SW 1271 (cell line): ENCODE results near the gene CD93.

Experiments used
- DNase-seq, 2 experiments: peaks; one replicate each; lab custom pipeline; 2025; lab: John Stamatoyannopoulos, UW

CD93 gene, protein sequence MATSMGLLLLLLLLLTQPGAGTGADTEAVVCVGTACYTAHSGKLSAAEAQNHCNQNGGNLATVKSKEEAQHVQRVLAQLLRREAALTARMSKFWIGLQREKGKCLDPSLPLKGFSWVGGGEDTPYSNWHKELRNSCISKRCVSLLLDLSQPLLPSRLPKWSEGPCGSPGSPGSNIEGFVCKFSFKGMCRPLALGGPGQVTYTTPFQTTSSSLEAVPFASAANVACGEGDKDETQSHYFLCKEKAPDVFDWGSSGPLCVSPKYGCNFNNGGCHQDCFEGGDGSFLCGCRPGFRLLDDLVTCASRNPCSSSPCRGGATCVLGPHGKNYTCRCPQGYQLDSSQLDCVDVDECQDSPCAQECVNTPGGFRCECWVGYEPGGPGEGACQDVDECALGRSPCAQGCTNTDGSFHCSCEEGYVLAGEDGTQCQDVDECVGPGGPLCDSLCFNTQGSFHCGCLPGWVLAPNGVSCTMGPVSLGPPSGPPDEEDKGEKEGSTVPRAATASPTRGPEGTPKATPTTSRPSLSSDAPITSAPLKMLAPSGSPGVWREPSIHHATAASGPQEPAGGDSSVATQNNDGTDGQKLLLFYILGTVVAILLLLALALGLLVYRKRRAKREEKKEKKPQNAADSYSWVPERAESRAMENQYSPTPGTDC

DNA sequence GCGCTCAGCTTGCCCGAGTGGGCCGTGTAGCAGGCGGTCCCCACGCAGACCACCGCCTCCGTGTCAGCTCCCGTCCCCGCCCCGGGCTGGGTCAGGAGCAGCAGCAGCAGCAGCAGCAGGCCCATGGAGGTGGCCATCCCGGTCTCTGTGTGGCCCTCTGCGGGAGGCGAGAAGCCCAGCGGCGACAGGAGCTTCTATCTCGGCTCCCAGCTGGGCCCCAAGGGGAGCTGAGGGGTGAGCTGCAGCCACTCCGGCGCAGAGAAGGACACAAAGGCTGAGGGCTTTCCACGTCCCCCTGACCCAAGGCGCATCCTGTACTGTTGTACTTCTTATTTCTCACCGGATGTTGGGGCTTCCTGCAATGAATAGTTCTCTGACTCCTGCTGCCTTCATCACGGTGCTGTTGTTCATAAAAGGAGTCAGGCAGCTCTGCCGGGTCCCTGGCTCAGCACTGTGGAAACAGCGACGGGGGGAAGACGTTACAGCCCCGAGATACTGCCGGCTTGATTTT is at the start of gene CD93:
Gene CD93, minus strand, starts transcription at position 269 of the 511 bp plus-strand sequence. Its CDS starts 132 bp downstream, at position 137.
- no peak for DNase-seq

DNA sequence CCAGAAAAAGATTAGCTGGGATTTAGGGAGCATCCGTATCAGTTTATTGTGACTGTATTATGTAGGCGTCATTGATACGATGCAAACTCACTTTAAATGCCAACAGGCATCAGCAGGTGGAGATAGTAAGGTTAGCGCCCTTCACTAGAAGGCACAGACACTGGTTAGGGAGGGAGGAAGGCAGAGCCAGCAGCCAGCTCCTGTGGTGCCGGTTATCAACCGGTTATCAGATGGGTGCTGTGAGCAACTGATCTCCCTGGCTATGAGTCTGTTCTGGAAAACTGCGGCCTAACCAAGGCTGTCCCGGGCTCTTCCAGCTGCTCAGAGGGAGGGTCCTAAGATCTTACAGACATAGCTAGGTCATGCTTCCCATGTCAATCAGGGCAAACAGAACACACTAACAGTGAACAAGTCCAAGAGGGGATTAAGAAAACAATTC is 47.5 kb upstream of the CD93 start:
- DNase-seq: no peak

DNA sequence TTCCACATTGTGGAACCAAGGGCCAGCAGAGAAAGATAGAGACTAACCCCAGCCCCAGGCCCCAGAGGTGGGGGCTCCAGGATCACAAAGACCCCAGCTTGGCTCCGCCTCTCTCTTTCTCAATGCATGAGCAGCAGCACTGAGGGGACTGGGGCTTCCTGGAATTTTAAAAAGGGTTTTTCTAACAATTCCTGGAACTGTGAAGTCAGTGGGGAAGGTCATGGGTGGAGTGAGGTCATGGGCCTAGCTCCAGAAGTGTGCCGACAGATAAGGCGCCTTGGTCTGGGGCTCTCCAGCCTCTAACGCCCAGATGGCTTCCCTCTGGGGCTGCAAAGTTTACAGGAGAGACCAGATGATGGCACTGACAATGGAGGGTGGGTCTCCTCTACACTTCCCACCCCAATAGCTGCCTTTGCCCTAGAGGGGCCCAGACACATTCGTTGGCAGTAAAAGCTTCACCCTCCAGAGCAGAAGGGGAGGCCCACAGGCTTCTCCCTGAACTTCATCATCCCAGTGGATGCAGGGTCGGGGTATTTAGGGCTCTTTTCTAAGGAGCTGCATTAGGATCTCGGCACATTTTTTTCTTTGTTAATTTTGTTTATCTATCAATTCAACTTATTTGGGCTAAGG is 46.9 kb upstream of the CD93 start:
- DNase-seq: no peak

DNA sequence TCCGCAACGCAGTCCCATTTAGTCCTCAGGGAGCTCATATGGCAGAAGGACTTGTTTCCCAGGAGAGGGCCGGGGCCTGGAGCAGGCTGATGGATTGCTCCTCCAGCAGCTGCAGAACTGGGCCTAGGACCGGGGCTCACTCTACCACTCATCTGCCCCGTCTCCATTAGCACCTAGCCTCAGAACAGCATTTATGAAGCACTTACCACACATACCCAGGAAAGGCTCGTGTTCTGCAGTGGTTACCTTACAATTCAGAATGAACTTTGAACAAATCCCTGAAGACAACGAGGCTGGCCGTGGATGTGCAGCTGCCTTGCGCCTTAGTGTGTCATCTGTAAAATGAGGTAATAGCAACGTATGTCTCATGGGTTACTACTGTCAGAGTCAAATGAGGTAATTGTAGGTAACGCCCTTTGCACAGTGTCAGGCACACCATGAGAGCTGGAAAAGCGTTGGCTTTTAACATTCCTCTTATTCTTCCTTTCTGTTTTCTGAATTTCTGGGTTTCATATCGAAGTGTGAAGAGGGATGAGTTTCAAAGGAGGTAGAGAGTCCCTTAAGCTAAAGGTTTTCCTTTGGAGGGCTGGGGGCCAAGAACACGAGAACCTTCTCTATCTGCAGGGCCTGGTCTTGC is 46.3 kb upstream of the CD93 start:
- no peak for DNase-seq

DNA sequence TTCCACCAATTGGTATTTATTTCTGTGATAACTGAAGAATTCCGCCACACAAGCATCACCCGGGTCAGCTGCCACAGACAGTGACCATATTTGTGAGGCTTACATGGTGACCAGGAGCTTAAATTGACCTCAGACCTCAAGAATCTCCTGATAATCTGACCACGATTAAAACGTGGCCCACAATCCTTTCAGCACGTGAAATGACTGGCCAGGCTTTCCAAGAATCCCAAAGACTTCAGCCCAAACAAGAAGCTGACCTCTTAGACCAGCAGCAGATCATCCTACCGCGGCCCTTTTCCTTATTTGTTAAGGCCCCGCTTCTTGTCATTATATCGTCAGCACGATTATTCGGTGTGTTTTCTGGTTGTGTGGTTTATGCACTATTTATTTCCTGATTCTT is 45.6 kb upstream of the CD93 start:
- no peak for DNase-seq

DNA sequence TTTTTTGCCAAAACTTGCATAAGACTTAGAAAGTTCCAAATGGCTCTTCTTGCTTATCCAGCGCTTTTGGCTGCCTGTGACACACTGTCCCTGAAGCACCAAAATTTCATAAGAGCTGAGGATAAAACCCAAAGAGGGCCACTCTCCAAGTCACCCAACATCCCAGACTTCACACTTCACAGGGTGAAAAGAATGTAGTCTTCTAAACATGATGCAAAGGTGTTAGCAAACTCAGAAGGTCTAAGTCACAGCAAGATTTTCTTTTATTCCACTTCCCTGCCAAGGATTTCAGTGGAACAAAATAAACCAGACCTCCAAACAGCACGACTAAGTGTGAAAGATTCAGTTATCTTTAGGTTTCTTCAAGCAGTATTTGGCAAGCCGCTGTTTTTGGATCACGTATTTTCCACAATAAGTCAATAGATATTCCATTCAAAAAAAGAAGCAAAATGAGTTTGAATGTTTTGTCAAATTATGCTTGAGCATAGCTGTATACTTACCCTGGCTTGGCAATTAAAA is 44.6 kb upstream of the CD93 start:
- DNase-seq: no peak

DNA sequence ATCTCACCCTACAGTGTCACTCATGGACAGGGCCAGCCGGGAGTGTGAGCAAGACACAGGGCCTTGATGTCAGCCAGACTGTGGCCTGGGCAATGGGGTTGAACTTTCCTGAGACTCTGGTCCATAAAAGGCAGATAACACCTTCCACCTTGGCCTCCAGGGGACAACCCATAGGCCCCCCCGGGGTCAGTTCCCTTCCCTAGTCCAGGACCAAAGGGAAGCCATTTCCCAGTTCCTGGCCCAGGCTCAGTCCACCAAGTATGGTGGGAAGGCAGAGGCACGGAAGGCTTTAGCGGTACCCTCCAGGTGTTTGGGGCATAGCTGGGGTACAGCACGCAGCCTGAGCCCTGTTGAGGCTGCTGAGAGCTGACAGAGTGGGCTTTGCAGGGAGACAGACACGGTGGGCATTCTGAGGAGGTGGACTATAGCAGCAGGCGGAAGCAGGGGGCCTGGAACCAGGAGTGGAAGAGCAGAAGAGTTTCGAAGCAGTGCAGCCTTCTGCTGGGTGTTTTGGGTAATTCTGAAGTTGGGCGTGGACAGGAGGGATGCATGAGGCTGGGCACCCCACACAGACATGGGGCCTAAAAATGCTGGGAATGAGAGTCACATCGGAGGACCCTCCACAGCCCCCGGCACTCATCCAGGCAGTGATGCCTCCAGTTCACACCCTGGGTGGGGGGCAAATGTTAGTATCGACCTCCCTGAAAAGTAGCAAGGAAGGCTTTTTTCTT is 43.9 kb upstream of the CD93 start:
- no peak for DNase-seq

DNA sequence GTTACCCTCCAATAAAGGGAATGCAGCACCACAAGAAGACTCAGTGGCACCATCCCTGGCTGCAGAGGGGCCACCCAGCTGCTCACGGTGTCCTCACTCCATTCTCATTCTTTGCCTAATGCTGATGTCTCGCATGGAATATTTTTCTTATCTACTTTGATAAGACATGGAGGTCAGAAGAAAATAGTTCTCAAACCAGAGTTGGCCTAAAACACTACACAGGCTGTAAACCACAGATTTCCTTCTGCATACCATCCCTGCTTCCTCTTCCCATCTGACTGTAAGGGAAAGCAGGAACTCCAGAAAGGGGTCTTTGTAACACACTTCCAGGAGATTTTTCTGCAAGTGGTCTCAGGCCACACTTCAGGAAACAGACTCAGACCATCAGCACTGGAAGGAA is 43.1 kb upstream of the CD93 start:
- no peak for DNase-seq

DNA sequence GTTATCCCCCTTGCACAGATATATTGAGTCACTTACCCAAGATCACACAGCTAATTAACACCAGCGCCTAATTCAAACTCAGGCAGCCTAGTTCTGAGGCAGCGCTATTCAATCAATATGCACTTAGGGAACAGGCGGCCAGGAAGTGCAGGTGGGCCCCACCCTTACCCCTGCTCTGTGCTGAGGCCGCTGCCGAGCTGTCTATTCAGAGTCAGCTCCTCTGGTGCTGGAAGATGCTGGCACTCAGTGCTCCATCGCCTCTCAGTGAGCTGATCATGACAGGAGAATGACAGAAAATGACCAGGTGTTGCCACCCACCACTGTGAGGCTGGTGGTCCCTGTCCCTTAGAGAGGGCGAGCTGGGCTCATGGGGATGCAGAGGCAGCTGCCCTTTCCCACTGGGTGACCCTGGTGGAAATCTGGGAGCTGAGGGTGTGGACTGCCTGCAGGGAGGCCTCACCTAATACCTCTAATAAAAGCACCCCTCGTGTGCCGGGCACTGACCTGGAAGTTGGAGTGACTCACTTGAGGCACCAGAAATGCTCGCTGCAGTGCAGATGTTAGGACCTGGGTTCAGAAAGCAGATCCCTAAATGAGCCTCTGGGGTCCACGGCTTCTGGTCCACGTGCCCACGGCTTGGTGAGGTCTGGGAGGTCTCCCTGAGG is 42.5 kb upstream of the CD93 start:
- DNase-seq: no peak

DNA sequence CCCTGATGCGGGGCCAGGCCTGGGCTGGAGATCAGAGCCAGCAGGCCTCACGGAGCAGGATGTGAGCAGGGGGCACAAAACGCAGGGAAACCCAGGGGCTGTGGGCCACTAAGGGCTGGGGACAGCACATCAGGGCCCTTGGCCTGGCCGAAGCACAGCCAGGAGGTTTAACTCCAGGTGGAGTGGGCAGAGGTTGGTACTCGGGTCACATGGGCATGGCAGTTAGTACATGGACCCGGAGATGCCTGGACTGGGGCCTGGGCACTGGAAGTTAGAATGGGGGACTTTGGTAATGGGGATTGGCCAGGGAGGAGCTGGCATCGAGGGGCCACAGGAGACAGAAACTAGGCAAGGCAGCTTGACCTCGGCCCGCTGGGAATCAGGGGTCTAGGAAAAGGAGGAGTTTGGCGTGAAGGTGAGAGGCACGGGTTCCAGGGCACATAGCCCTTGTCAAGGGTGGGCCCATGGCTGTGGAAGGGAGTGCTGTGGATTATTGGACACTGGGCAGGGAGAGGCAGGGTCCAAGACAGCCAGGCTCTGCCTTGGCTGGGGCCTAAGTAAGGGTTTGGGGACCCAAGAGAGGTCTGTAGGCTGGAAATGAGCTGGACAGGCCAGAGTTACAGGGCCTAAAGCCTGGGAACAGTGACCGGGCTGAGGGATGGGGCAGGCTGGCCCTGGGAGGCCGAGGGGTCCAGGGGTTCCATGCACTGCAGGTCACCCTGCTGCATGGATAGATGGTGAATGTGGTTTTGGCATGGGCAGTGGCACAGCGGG is 41.6 kb upstream of the CD93 start:
- no peak for DNase-seq

DNA sequence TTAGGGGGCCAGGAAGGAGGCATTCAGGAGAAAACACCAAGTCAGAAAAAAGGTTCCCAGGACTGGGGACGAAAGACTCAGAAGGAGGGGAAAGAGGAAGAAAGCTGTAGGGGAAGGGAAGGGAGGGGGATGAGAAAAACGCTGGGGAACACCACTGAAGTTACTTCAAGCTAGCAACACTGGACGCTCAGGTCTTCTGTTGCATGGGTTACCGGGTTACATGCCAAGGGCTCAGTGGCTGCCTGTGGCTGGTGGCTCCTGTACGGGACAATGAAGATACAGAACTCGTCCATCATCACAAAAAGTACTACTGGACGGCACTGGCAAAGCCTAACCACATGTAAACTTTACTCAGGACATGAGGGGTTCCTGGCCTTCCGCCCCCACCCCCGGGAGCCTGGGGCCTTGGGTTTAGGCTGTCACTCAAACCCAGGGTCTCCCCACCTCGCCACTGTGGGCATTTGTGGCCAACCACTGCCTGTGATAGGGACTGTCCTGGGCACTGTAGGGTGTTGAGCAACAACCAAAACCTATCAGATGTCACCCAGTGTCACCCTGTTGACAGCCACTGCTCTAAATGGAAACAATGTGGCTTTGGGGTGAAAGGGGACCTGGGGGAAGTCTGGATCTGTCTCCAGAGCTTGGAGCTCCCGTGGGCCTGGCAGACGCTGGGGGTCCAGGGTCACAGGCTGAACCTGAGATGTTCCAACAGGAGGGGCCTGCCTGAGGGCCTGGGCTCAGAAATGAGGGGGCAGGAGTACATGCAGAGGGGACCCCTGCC is 40.3 kb upstream of the CD93 start:
- no peak for DNase-seq

DNA sequence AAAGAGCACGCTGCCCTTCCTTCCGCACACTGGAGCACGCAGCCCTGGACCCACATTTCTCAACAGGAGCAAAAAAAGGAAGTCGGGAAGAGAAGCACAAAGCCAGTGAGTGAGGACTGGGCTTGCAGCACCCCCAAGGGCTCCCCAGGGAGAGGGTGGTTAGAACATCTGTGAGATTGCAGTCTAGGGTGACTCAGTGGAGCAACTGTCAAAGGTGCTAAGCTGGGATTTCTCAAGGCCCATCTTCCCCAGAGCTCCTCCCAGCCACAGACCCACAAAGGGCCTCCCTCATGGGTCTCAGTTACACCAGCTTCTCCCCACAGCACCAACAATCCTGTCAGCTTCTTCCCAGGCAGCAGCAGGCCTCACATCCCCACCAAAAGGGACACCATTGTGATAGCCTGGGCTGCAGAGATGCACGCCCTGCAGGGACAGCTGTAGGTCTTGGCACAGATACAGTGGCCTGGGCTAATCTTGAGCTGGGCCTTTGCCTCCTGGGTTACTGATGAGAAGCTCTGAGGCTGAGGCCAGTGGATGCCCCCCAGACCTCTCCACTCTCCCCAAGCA is 39.6 kb upstream of the CD93 start:
- DNase-seq: no peak

DNA sequence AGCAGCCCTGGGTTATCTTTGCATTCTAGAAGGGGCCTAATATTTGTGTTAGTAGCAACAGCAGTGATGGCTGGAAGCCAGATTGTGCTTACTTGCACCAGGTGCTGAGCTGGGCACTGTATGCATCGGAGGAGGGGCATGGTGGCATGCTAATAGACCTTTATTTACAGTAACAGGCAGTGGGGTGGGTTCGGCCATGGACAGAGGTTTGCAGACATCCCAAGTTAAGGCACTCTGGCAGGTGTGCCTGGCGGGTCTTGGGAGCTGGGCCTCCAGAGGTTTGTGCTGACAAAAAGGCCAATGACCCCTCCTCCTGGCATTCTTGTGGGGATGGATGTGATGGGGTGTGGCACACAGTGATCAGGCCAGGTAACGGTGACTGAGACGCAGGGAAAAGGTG is 39.0 kb upstream of the CD93 start:
- no peak for DNase-seq

DNA sequence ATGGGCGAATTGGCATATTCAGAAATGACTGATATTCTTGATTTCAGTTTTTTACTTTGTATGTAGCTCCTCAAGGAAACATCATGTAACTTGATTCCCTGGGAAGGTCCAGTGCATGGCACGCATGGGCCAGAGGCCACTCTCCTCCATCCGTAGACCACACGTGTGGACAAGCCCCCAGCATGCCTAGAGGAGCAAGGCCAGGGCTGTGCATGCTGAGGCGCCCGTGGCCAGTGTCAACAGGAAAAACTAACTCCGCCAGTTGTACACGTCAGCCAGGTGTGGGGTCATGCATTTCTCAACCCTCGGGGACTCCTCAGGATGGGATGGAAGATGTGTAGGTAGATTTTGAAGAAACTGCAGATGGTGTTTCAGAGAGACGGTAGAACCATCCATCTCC is 37.8 kb upstream of the CD93 start:
- DNase-seq: no peak

DNA sequence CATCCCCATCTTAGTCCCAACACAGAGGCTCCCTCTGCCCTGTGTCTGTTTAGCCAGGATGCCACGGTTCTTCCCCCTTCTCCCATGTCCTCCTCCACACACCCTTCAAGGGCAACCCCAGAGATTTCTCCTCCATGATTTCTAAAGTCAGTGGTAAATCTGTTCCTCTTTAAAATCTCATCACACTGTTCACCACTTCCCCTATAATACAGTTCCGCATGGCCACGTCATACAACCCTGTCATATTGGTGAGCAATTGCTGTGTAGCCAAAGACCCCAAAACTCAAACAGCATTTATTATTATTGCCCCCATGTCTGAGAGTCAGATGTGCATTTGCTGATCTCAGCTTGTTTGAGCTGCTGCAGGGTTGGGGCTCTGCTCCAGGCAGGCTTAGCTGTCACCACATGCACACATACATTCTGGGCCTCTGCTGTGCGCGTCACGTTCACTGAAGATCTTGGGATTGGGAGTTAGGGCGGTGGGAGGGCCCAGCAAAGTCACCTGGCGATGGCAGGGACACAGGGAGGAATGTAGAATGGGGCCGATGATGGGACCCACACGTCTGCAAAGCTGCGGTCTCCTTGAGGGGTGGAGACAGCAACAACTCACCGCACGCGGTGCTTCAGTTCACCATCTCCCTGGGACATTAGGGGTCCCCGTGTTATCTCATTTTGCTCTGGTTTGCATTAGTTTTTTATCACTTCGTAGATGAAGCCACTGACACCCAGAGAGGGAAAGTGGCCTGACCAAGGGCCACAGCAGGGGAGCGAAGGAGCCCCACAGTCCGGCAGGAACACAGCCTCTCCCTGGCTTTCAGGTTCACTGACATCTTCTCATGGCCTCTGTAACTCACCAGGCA is 36.9 kb upstream of the CD93 start:
- no peak for DNase-seq

DNA sequence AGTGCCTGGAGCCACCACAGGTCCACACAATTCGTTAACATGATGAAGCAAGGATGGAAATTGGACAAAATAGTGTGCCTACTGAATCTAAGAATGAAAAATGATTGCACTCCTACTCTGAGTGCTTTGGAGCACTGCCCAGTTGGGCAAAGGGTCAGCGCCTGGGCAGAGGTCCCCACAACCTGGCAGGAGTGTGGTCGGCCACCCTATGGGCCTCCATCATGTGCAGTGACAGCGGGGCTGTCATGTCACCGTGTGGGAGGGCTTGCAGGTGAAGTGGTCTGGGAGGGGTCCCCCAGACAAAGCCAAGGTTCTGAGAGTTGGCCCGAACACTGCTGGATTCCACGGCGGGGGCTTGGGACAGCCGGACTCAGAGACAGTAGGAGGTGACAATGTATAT is 36.2 kb upstream of the CD93 start:
- no peak for DNase-seq

DNA sequence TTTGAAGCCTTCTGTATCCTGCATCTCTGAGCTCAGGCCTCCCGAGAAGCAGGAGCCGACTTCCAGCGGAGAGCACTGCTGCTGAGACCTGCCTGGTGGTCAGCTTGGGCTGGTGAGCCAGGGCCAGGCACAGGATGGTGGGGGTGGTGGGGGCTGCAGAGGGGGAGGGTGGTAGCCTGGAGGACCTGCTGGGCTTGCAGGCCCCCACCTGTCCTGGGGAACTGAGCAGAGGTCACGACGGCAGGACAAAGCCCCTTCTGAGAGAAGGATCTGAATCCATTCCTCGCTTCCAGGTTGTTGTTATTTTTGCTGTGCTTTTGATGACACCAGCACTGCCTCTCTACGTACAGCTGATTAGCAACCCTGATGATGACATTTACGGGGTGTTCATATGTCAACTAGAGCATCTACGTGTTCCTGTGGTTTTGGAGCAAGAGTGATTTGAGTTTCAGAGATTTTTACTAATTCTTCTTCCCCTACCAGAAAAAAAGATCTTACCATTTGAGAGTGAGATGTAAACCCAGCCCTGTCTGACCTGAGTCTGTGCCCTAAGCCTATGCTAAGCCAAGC is 35.7 kb upstream of the CD93 start:
- no peak for DNase-seq
